Osteocyte (in vitro differentiated cells): ENCODE data around the gene ATRNL1. TPM values are rescaled to one million over a fixed set of nuclear protein-coding genes. Genes with fewer than 3 reads are reported as not detected.

ENCODE experiments used
- DNase-seq: peaks from one replicate; pipeline ENCODE4 v3.0.0; 2021; ENCODE audit warnings: mixed read lengths; ENCODE audit not compliant: unreplicated experiment; ENCODE audit errors: extremely low spot score
- H3K27ac Mint-ChIP-seq: one replicate; pipeline ENCODE4 v1.8.0; 2021; ENCODE audit warnings: mild to moderate bottlenecking, mixed read lengths; ENCODE audit not compliant: unreplicated experiment
- H3K27me3 Mint-ChIP-seq: one replicate; pipeline ENCODE4 v1.8.0; 2021; ENCODE audit warnings: mixed read lengths; ENCODE audit not compliant: unreplicated experiment
- H3K36me3 Mint-ChIP-seq: one replicate; pipeline ENCODE4 v1.8.0; 2021; ENCODE audit warnings: mixed read lengths; ENCODE audit not compliant: unreplicated experiment
- H3K4me1 Mint-ChIP-seq: one replicate; pipeline ENCODE4 v1.8.0; 2021; ENCODE audit warnings: mixed read lengths; ENCODE audit not compliant: unreplicated experiment
- H3K4me3 Mint-ChIP-seq: one replicate; pipeline ENCODE4 v1.8.0; 2021; ENCODE audit warnings: mild to moderate bottlenecking, moderate library complexity, mixed read lengths; ENCODE audit not compliant: unreplicated experiment
- H3K9me3 Mint-ChIP-seq: one replicate; pipeline ENCODE4 v1.8.0; 2021; ENCODE audit warnings: mixed read lengths; ENCODE audit not compliant: unreplicated experiment
- total RNA-seq: library from RNA; stranded (reverse); gene quantifications from 2 replicates; pipeline ENCODE4 v1.2.1, GENCODE V29; 2021
- TF ChIP-seq, protein P1 (sequence below): fragments of 200-600 bp; sonication (generic); IDR thresholded peaks from 2 replicates; pipeline ENCODE4 v1.5.0; 2021; ENCODE audit warnings: antibody characterized with exemption, mild to moderate bottlenecking, moderate library complexity

Gene ATRNL1
- total RNA-seq, 1 donor from 2014 or later: 20.2 TPM

DNA sequence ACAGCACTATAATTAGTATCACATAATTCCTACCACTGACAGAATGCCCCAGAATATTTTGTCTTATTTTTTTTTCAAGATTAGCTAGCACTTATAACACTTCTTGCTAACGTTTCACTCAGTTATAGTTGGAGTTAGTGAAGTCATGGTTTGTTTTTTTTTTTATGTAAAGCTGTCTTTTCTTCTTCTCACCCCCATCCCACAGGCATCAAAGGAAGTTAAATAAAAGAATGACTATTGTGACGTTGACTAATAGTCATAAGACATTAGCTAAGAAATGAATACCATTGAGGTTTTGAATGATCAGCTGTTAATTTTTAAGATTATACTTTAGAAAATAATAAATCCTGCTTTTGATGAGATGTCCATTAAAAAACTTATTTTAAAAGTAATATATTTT lies 681.6 kb downstream of the ATRNL1 start:
- DNase-seq: no peak
- Mint-ChIP-seq H3K36me3 (no peaks in the 10 kb centered on the region), H3K4me1 (peaks cover 22% of the 10 kb centered on the region), H3K9me3 (peaks cover 3% of the 10 kb centered on the region), H3K4me3 (no peak overlapping the region), H3K27ac (peak overlapping the region; percentile 28), H3K27me3 (no peaks in the 10 kb centered on the region)
- TF ChIP-seq, protein P1, sequence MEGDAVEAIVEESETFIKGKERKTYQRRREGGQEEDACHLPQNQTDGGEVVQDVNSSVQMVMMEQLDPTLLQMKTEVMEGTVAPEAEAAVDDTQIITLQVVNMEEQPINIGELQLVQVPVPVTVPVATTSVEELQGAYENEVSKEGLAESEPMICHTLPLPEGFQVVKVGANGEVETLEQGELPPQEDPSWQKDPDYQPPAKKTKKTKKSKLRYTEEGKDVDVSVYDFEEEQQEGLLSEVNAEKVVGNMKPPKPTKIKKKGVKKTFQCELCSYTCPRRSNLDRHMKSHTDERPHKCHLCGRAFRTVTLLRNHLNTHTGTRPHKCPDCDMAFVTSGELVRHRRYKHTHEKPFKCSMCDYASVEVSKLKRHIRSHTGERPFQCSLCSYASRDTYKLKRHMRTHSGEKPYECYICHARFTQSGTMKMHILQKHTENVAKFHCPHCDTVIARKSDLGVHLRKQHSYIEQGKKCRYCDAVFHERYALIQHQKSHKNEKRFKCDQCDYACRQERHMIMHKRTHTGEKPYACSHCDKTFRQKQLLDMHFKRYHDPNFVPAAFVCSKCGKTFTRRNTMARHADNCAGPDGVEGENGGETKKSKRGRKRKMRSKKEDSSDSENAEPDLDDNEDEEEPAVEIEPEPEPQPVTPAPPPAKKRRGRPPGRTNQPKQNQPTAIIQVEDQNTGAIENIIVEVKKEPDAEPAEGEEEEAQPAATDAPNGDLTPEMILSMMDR: no peak

DNA sequence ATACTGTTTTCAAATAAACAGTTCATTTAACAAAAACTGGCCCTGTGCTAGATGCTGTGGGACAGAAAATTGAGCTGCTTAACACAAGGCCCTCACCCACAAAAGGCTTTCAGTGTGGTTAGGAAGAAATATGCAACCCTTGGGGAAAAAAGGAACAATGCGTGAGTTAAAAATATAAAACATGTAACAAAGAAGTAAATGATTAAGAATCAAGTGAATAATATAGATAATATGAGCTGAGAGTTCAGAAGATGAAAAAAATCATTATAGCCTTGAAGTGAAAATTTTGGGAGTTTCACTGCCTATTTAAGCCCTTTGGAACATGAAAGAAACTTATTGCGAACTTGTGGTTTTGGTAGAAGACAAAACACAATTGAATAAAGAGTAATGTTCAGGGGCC lies 684.5 kb downstream of the ATRNL1 start:
- Mint-ChIP-seq H3K4me1 (peaks cover 19% of the 10 kb centered on the region), H3K27ac (no peak overlapping the region), H3K36me3 (no peaks in the 10 kb centered on the region), H3K27me3 (no peaks in the 10 kb centered on the region), H3K9me3 (peaks cover 3% of the 10 kb centered on the region), H3K4me3 (no peak overlapping the region)
- no peak for DNase-seq
- TF ChIP-seq, protein P1: no peak

DNA sequence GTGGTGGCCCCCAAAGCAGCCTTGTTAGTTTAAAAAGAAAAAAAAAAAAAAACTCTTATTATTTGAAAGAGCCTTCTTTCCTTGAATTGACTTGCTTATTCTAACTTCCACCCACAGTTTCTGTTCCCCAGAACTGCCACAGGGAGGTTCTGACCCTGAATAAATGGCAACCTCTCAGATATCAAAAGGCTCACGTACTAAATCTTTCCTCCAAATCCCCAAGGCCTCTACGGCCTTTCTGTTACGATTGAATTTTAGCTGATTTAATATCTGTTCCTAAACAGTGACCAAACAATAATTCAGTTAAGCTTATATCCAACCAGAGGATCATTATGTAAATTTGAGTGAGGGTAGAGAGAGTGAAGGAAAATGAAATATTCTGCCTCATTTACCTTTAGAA lies 697.1 kb downstream of the ATRNL1 start:
- DNase-seq: no peak
- no peak overlapping the region for H3K27ac Mint-ChIP-seq
- TF ChIP-seq, protein P1: no peak
- H3K9me3 Mint-ChIP-seq: peaks cover 8% of the 10 kb centered on the region
- peaks cover 1% of the 10 kb centered on the region for H3K36me3 Mint-ChIP-seq
- H3K27me3 Mint-ChIP-seq: no peaks in the 10 kb centered on the region
- H3K4me1 Mint-ChIP-seq: no peaks in the 10 kb centered on the region
- H3K4me3 Mint-ChIP-seq: no peak overlapping the region

DNA sequence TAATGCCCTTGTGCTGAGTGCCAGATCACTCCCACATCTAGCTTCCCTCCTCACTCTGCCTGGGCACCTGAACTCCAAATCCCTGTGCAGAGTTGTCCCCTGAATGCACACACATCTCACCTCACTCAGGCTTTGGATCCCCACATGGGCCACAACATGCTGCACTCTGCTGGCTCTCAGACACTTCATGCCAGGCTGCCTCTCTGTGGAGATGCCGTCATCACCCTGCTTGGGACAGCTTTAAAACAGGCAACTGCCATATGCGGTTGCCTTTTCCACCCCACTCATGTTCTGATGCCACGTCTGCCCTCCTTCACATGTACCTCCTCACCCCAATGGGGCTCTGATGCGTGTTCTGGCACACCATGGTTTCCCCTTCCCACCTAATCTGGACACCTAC lies 702.8 kb downstream of the ATRNL1 start:
- TF ChIP-seq, protein P1: no peak
- peaks cover 1% of the 10 kb centered on the region for H3K36me3 Mint-ChIP-seq
- no peaks in the 10 kb centered on the region for H3K4me1 Mint-ChIP-seq
- H3K27me3 Mint-ChIP-seq: no peaks in the 10 kb centered on the region
- H3K4me3 Mint-ChIP-seq: no peak overlapping the region
- no peak overlapping the region for H3K27ac Mint-ChIP-seq
- no peak for DNase-seq
- H3K9me3 Mint-ChIP-seq: peaks cover 8% of the 10 kb centered on the region

DNA sequence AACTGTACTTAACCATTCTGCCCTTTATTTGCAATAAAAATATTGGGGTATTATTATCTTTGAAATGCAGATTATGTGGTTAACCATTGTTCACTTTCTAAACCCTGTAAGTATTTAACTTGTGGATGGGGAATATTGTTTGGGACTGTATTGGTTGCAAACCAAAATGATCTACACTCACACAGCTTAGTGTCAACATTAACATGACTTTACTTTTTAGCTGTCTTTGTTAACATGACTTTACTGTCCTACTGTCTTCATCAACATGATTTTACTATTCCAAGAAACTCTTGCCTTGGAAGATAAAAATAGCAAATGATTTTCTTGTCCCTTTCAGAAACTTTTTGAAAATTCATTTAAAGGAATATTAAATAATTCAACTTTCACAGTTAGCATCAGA lies 708.3 kb downstream of the ATRNL1 start:
- H3K9me3 Mint-ChIP-seq: no peaks in the 10 kb centered on the region
- no peaks in the 10 kb centered on the region for H3K36me3 Mint-ChIP-seq
- peaks cover 7% of the 10 kb centered on the region for H3K4me1 Mint-ChIP-seq
- no peak overlapping the region for H3K4me3 Mint-ChIP-seq
- no peaks in the 10 kb centered on the region for H3K27me3 Mint-ChIP-seq
- TF ChIP-seq, protein P1: no peak
- no peak overlapping the region for H3K27ac Mint-ChIP-seq
- no peak for DNase-seq
